Amniotic epithelial cell (primary cell): ENCODE measurements around the gene TRIOBP.

Experiments
- DNase-seq: peaks from one replicate; pipeline ENCODE4 v3.0.0-alpha.2; 2010; ENCODE audit warnings: low read depth

The TRIOBP gene

DNA sequence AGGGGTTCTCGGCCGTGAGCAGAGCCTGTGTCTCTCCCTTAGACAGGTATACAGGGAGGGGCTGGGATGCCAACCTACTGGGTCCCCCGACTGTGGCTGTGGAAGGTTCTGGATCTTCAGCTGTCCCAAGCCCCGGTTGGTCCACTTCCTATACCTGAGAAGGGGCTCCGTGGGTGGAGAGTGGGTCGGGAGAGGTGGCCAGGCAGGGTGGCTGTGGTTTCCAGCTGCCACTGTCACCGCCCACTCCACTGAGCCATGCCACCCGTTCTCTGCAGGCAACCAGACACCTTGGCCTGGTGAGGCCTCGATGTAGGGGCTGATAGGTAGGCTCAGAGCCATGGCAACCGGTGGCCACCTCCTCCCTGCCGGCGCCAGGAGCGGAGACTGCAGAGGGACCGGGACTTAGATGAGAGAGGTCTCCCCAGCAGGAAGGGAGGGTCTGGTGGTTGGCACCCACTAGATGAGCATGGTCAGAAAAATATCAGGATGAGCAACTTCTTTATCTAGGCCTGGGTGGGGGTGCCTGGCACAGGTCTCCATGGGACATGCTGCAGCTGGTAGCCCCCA is 53.8 kb downstream of the TRIOBP start:
- no peak for DNase-seq

DNA sequence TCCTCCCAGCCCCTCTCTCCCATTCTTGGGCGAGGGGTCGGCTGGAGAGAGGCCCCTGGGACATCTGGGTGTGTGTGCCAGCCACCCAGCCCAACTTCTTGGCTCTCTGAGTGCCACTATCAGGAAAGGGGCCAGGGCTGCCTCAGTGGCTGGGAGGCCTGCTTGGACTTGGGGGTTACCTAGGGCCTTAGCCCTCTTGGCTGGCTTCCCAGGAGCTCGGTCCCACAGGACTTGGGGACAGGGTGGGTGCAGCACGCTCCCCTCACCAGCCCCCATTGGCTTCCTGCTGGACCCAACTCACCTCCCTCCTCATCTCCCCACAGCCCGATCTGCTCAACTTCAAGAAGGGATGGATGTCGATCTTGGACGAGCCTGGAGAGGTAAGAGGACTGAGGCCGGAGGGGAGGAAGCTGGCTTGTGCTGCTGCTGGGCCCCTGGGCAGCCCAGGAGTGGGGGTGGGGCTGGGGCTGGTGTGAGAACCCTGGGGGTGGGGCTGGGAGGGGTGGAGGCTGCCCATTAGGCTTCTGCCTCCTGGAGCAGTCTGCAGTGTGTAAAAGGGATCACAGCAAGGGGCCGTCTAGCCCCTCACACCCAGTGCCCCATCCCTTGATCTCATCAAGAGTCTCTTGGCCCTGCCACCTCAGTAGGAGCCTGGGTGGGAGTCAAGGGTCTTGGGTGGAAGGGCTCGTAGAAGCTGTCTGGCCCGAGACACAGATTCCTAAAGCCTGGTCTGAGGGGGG is 54.8 kb downstream of the TRIOBP start:
- DNase-seq, result no peak

DNA sequence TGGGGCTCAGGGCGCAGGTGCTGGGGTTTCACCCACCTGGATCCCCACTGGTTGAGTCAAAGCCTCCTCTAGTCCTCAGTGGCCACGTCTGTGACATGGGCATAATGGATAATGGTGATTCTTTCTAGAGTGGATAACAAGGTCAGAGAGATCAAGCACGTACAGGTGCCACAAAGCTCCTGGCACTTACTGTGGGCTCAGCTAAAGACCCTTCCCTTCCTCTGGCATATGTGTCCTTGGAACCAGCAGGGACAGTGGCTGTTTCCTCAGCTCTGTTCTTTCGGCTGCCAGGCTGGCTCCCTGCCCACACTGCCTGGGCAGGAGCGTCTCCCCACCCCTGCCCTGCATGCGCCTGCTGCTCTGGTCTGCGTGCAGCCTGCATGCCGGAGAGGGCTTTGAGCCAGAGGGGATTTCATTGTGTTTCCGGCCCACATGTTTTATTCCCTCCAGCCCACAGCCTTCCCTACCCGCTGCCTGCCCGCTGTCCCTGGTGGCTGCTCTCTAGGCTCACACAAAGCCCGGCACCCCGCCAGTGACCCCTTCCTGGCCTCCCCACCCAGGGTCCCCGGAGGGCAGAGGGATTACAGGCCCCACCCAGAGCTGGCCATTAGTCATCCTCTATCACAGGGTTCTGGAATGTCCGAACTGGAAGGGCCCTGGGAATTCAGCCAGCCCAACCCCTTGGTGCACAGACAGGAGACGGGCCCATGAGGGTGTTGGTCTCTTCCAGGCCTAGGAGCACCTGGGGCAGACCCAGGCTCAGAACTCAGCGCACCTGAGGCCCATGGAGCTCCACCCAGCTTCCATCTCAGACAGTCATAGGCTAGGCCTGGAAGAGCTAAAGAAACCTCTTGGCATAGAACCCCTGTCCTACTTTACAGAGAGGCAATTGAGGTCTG is 55.6 kb downstream of the TRIOBP start:
- peak; percentile 94 for DNase-seq

DNA sequence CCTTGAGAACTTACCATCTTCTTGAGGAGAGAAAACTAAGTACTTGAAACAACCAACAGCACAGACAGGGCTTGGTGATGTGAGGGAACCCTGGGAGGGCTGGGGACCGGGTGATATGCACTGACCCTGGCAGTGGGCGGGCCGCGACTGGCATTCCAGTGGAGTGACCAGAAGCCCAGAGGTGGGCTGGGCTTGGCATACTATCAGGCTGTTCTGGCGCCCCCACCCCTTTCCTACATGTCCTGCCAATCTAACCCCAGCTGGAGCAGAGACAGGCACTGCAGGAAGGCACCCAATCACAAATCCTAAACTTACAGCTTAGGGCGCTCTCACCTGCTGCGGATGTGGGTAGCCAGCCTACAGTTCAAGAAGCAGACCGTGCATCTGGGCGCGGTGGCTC is 56.9 kb downstream of the TRIOBP start:
- no peak for DNase-seq

DNA sequence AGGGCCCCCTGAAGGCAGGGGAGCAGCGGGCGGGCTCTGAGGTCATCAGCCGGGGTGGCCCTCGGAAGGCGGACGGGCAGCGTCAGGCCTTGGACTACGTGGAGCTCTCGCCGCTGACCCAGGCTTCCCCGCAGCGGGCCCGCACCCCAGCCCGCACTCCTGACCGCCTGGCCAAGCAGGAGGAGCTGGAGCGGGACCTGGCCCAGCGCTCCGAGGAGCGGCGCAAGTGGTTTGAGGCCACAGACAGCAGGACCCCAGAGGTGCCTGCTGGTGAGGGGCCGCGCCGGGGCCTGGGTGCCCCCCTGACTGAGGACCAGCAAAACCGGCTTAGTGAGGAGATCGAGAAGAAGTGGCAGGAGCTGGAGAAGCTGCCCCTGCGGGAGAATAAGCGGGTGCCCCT is 60.8 kb downstream of the TRIOBP start:
- DNase-seq, result no peak

DNA sequence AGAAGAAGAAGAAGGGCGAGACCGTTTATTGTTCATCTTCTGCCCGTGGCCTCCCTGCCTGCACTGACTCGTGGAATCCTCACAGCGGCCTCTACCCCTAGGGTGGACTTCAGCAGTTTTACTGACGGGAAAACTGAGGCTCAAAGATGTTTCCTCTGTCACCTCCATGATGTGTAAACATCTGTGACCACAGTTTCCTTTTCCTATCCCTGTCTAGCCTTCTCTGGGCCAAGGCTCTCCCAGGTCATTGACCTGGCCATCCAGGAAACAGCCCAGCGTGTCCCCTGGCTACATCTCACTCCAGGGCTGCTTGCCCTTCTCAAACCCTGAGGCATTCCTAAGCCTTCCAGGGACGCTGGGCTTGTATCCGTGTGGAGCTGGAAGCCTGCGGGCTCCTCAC is 61.8 kb downstream of the TRIOBP start:
- DNase-seq, result no peak

DNA sequence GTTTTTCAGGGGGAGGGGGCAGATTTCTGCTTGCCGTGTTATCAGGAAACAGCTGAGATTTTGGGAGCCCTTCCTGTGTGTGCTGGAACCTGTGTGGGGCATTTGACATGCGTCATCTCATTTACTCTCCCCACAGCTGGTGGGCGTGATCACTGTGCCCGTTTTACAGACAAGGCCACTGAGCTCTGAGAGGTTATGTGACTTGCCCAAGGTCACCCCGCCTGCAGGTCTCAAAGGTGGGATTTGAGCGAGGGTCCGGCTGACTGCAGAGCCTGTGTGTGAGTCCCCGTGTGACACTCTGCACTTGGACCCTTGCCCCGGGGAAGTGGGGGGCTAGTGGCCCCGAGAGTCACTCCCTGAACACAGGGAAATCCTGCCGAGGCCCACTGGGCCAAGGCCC is 62.4 kb downstream of the TRIOBP start:
- no peak for DNase-seq

DNA sequence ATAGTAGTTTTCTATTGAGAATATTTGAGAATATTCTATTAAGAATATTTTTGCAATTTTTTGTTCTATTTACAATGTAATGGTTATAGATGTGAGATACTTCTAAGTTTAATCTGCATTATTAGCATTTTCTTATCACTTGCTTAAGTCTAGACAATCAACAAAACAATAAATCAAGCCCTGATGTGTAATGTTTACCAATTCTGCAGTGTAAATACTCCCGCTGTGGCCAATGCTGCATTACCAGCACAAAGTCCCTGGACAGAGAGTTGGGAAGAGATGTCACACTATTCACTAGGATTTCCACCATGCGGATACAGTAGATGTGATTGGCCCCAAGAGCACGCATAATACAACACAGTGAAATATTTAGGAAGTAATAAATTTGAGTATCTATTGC is 63.3 kb downstream of the TRIOBP start:
- no peak for DNase-seq

DNA sequence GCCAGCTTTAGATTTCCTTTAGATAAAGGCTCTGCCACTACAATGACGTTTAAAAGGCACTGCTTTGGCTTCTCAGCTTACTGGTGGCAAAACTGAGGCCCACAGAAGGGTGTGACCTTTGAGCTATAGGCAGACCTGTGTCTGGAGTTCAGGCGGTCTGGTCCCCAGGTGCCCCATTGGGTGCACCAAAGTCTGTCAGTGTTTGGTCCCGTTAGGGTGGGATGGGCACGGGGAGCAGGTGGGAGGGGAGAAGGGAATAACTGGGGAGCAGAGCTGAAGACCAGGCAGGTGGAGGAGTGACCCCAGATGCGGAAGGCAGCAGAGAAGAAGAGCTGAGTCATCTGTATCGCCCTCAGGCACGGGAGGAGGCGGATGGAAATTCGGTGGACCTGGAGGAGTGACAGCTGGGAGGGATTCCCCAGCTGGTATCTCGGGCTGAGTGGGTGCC is 65.6 kb downstream of the TRIOBP start:
- DNase-seq, result no peak

DNA sequence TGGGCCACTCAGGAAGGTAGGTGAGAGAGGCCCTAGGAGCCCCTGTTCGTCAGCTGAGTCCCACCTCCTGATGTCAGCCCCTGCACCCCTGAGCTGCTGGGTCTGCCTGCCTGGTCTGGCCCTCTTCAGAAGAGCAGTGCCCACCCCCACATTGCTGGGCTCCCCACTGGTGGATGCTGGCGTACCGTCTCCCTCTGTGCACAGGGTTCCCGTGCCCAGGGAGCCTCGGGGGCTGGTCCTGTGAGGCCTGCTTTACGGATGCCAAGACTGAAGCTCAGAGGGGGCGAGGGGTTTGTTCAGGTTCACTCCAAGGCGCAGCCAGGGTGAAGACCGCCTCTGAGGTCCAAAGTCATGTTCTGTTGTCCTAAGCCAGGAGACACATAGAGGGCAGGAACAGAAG is 66.2 kb downstream of the TRIOBP start:
- no peak for DNase-seq

DNA sequence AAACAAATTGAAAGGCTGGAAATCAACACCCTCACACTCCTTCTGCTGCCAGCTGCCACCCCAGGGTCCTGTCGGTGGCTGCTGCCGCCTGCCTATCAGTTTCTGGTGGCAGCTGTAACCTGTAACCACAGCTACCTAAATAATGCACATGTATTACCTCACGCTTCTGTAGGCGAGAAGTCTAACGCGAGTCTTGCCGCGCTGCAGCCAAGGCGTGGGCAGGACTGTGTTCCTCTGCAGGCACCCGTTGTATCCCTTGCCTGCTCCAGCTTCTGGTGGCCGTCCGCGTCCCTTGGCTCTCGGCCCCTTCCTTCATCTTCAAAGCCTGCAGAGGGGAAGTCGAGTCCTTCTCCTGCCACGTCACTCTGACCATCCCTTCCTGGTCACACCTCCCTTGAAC is 66.8 kb downstream of the TRIOBP start:
- no peak for DNase-seq

DNA sequence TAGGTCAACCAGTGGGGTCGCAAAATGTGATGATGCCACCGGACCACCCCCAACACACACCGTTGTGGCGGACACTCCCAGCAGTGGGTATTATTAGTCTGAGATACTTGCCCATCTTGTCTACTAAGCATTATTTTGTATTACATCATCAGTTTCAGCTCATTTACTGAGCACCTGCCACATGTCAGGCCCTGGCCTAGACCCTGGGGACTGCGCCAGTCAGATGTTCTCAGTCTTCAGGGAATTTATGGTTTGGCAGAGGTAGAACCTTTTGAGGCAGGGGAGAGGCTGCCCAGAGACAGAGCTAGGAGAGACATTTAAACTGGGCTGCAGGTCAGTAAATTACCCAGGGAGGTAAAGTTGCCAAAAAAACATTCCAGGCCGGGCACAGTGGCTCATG is 67.8 kb downstream of the TRIOBP start:
- no peak for DNase-seq

DNA sequence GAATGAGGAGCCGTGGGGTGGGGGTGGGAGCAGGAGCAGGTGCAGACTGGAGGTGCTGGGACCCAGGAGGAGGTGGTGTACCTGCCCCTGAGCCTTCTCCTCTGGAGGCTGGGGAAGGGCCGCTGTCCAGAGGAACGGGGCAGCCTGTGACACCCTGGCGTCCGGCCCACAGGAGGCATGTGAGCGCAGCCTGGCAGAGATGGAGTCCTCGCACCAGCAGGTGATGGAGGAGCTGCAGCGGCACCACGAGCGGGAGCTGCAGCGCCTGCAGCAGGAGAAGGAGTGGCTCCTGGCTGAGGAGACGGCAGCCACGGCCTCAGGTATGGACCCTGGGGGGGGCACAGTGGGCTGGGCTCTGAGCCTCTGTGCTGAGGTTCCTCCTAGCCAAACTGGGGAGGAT is 68.7 kb downstream of the TRIOBP start:
- no peak for DNase-seq

DNA sequence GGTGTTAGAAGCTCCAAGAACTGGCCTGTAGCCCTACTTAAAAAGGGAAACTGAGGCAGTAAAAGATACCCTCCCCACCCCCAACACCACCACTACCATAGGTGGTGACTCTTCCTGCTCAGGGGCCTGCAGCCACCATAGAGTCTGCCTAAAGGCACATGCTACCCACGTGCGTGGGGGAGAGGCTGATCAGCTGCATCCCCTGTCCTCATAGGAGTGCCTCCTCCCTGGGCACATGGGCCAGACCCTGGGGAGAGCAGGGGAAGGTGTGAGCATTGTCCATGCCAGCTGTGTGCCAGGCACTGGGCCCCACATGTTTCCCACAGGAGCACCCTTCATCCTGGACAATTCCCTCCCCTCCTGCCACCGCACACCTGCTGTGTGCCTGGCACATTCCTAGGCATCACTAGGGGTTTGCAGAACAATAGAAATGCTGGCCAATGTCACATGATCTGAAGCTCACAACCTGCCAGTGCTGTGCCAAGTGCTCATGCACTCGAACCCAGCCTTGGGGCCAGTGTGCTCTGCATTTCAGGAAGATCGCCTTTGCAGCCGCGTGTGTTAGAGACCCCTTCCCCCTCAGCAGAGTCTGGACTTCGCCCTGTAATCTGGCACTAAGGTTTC is 69.2 kb downstream of the TRIOBP start:
- no peak for DNase-seq

DNA sequence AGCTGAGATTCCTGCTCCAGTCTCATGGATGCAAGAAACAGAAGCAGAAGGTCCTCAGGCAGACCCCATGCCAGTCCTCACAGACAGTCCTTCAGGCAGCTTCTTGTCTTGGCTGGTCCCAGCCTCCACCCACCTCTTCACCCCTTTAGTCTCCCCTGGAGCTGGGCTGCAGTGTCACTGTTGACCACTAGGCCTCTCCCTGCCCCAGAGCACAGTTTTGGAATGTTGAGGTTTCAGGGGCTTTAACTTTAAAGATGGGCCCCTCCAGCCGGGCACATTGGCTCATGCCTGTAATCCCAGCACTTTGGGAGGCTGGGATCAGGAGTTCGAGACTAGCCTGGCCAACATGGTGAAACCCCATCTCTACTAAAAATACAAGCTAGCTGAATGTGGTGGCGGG is 71.4 kb downstream of the TRIOBP start:
- DNase-seq, result no peak

DNA sequence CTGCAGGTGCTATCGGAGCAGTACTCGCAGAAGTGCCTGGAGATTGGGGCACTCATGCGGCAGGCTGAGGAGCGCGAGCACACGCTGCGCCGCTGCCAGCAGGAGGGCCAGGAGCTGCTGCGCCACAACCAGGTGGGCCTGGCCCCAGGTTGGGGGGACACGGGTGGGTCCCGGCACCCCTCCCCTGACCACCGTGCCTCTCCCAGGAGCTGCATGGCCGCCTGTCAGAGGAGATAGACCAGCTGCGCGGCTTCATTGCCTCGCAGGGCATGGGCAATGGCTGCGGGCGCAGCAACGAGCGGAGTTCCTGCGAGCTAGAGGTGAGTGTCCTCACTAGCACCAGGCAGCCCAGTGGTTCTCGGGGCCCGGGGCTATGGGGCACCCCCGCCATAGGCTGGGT is 72.2 kb downstream of the TRIOBP start:
- no peak for DNase-seq

DNA sequence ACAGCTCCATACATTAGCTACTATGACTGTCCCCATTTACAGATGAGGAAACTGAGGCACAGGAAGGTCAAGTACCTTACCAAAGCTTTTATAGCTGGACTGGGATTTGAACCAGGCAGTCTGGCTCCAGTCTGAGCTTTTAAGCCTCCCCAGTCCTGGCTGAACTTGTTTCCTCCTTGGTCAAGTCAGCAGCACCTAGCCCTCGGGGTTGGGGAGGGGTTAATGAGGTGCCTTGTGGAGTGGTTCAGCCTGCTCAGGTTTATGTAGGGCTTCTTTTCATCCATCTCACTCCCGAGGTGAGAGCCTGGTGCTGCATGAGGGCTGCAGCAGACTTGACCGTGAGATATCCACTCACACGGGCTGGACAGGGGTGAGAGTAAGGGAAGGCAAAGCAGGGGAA is 74.2 kb downstream of the TRIOBP start:
- DNase-seq, result no peak

DNA sequence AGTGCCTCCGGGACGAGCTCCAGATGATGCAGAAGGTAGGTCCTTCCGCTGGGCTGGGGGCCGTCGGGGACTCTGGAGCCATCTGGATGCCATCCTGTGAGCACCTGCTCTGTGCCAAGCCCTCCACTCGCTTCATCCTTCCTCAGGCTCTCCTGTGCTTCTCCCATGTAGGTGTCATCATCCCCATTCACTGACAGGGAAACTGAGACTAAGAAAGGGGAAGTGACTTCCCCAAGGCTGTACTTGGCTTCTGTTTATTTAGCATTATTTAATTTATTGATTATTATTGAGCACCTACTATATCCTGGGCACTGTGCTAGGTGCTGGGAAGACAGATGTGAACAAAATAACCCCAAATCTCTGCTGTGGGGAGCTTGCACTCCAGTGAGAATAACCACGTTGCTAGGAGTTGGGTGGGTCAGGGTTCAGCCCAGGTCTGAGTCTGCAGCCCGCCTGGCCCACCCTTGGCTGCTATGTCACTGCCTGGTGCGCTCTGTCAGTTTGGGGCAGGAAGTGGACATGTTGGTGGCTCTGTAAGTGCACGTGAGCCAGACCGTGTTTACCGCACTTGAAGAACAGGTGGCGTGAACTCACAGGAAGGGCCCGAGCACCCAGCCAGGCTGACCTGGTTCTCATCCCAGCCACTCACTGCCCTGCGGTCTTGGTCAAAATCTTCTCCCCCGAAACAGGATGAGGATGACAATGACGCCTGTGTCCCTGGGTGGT is 75.0 kb downstream of the TRIOBP start:
- no peak for DNase-seq

DNA sequence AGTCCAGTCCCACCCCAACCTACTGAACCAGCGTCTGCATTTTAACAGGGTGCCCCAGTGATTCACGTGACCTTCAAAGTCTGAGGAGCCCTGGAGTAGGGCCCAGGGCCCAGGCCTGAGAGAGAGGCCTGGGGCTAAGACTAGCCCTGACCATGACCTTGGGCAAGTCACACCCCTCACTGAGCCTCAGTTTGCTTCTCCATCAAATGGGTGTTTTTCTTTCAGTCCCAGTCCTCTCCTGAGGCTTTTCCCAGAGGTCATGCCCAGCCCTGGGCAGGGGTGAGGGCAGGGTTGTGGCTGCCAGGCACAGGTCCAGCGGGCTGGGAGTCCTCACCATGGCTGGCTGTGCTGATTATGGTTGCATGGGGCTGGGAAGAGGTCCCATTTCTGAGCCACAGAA is 77.9 kb downstream of the TRIOBP start:
- no peak for DNase-seq

DNA sequence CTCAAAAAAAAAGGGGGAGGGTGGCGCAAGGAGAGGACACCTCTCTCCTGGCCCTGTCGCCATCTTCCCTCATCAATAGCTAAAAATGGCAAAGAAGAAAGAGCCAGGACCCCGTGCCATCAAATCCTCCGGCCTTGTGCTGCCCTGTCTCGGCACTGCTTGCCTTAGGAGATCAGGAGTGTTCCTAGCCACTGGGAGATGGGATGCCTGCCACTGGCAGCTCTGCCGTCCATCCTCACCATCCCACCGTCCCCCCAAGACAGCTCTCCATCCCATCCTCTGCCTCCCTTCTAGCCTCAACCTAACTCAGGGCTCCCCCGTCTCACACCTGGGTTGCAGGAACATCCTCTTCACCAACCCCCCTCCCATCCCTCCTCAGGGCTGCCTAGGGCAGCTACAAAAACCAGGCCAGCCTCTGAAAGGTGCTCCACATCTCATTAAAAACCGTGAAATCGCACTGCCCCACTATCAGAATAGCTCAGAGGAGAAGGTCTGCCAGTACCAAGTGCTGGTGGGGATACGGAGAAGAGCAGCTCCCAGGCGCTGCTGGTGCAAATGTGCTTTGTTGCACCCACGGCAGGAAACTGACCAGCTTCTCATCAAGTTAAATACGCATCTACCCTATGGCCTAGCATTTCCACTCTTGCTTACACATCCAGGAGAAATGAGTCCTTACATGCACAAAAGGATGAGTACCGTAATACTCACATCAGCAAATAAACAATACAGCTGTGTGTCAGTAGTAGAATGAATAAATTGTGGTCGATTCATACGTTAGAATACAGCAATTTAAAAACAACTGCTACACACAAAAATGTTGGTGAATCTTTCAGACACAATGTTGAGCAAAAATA is 79.2 kb downstream of the TRIOBP start:
- DNase-seq, result peak; percentile 68

DNA sequence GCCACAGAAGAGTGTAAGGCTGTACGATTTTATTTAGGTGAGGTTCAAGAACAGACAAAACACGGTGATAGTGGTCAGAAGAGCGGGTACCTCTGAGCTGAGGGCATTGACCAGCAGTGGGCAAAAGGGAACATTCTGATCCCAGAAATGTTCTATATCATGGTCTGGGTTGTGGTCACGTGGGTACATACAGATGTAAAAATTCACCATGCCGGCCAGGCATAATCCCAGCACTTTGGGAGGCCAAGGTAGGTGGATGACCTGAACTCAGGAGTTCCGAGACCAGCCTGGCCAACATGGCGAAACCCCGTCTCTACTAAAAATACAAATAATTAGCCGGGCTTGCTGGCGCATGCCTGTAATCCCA is 79.8 kb downstream of the TRIOBP start:
- no peak for DNase-seq
